IMR-90 (cell line): ENCODE results near the gene COX10. TPM values are rescaled to one million over a fixed set of nuclear protein-coding genes. Genes with fewer than 3 reads are reported as not detected.

ENCODE experiments used
- ATAC-seq: fragments of 200-7000 bp; cut with Tn5 transposase; 2 replicates; pipeline ENCODE4 v1.9.1; 2020; ENCODE audit warnings: low read depth, mild to moderate bottlenecking, moderate library complexity
- BruUV-seq: library from RNA; stranded (reverse); fragments of 400-500 nt; replicated peaks from 2 replicates; lab custom pipeline; 2021; lab: Mats Ljungman, UMichigan
- CTCF ChIA-PET: fragments of 300-600 bp; formaldehyde crosslinking; extraction: SDS; loops from one replicate; lab custom pipeline; 2021; ENCODE audit warnings: antibody characterized with exemption; lab: Yijun Ruan, JAX
- POLR2A ChIA-PET: fragments of 300-600 bp; sonication (Branson Sonifier 250); formaldehyde crosslinking; loops from one replicate; lab custom pipeline; 2022; ENCODE audit warnings: antibody characterized with exemption; ENCODE audit not compliant: unreplicated experiment; lab: Charles Lee
- DNase-seq: peaks from one replicate; pipeline ENCODE4 v3.0.0; 2013
- H2AFZ ChIP-seq: replicated peaks from 2 replicates; pipeline ENCODE3; 2013; ENCODE audit warnings: low read length, mild to moderate bottlenecking; ENCODE audit not compliant: poor library complexity
- H2AK5ac ChIP-seq: 2 replicates; pipeline ENCODE4 v1.6.1; 2013; ENCODE audit warnings: low read depth, low read length, inconsistent platforms
- H2AK9ac ChIP-seq: replicated peaks from 2 replicates; pipeline ENCODE3; 2013; ENCODE audit warnings: mild to moderate bottlenecking, low read depth, low read length, moderate library complexity; ENCODE audit not compliant: poor library complexity
- H2BK120ac ChIP-seq: 2 replicates; pipeline ENCODE4 v1.6.1; 2013; ENCODE audit warnings: low read depth, low read length, inconsistent platforms
- H2BK15ac ChIP-seq: 3 replicates; pipeline ENCODE4 v1.6.1; 2013; ENCODE audit warnings: low read depth, low read length, inconsistent platforms
- H2BK20ac ChIP-seq: 2 replicates; pipeline ENCODE4 v1.6.1; 2013; ENCODE audit warnings: low read depth, mild to moderate bottlenecking, inconsistent platforms, low read length, moderate library complexity
- H2BK5ac ChIP-seq: 2 replicates; pipeline ENCODE4 v1.6.1; 2013; ENCODE audit warnings: mild to moderate bottlenecking, low read depth, low read length, inconsistent platforms; ENCODE audit not compliant: poor library complexity, severe bottlenecking
- H3K14ac ChIP-seq: replicated peaks from 2 replicates; pipeline ENCODE4 v1.6.1; 2013; ENCODE audit warnings: low read depth, low read length, inconsistent platforms
- H3K18ac ChIP-seq: 2 replicates; pipeline ENCODE4 v1.6.1; 2013; ENCODE audit warnings: low read depth, low read length, control low read depth
- H3K23ac ChIP-seq: 2 replicates; pipeline ENCODE4 v1.6.1; 2013; ENCODE audit warnings: low read depth, low read length, inconsistent platforms
- H3K27ac ChIP-seq: 2 replicates; pipeline ENCODE4 v1.5.1; 2013; ENCODE audit warnings: mild to moderate bottlenecking, control low read depth, low read length; ENCODE audit not compliant: insufficient read depth
- H3K27me3 ChIP-seq: 2 replicates; pipeline ENCODE4 v1.6.1; 2013; ENCODE audit warnings: low read length; ENCODE audit not compliant: control insufficient read depth, insufficient read depth
- H3K36me3 ChIP-seq: 2 replicates; pipeline ENCODE4 v1.6.1; 2013; ENCODE audit warnings: low read length, mixed read lengths; ENCODE audit not compliant: control insufficient read depth, insufficient read depth
- H3K4ac ChIP-seq: 2 replicates; pipeline ENCODE4 v1.6.1; 2013; ENCODE audit warnings: low read depth, low read length, inconsistent platforms
- H3K4me1 ChIP-seq: 2 replicates; pipeline ENCODE4 v1.6.1; 2013; ENCODE audit warnings: low read length, mixed read lengths; ENCODE audit not compliant: control insufficient read depth, insufficient read depth
- H3K4me2 ChIP-seq: 2 replicates; pipeline ENCODE4 v1.6.1; 2013; ENCODE audit warnings: low read depth, mild to moderate bottlenecking, control low read depth, low read length, moderate library complexity
- H3K4me3 ChIP-seq: 2 replicates; pipeline ENCODE4 v1.5.1; 2013; ENCODE audit warnings: low read depth, mild to moderate bottlenecking, control low read depth, low read length, moderate library complexity; ENCODE audit not compliant: insufficient read depth
- H3K56ac ChIP-seq: 2 replicates; pipeline ENCODE4 v1.6.1; 2013; ENCODE audit warnings: low read length, inconsistent platforms; ENCODE audit not compliant: insufficient read depth; ENCODE audit errors: extremely low read depth
- H3K79me1 ChIP-seq, 2 experiments: 2 replicates each; pipeline ENCODE4 v1.6.1; 2013; ENCODE audit warnings: low read length in 2 of 2, inconsistent platforms in 1 of 2, low read depth in 1 of 2
- H3K9ac ChIP-seq: 2 replicates; pipeline ENCODE4 v1.6.1; 2013; ENCODE audit warnings: low read depth, low read length, control low read depth
- H3K9me1 ChIP-seq: 2 replicates; pipeline ENCODE4 v1.6.1; 2013; ENCODE audit warnings: low read length, inconsistent platforms; ENCODE audit not compliant: insufficient read depth
- H3K9me3 ChIP-seq: 2 replicates; pipeline ENCODE4 v1.6.1; 2013; ENCODE audit warnings: low read length; ENCODE audit not compliant: control insufficient read depth, insufficient read depth
- H4K20me1 ChIP-seq: 2 replicates; pipeline ENCODE4 v1.6.1; 2013; ENCODE audit warnings: low read length, inconsistent platforms; ENCODE audit not compliant: insufficient read depth
- H4K5ac ChIP-seq: 2 replicates; pipeline ENCODE4 v1.6.1; 2013; ENCODE audit warnings: mild to moderate bottlenecking, low read depth, low read length, control low read depth
- H4K8ac ChIP-seq, 2 experiments: 2 replicates each; pipeline ENCODE4 v1.6.1; 2013; ENCODE audit warnings: low read depth in 2 of 2, low read length in 2 of 2, control low read depth in 1 of 2, inconsistent platforms in 1 of 2
- H4K91ac ChIP-seq: 2 replicates; pipeline ENCODE4 v1.6.1; 2013; ENCODE audit warnings: low read depth, low read length, inconsistent platforms; ENCODE audit not compliant: insufficient read depth
- BHLHE40 ChIP-seq: fragments of 150-350 bp; IDR thresholded peaks from 2 replicates; pipeline ENCODE4 v1.6.1; 2016; ENCODE audit warnings: mild to moderate bottlenecking, low read depth, low read length
- ELK1 ChIP-seq: fragments of 150-350 bp; IDR thresholded peaks from 2 replicates; pipeline ENCODE4 v1.6.1; 2016; ENCODE audit warnings: low read depth, mild to moderate bottlenecking, low read length, moderate library complexity, borderline replicate concordance
- FOS ChIP-seq: fragments of 150-350 bp; IDR thresholded peaks from 2 replicates; pipeline ENCODE4 v1.6.1; 2016; ENCODE audit warnings: low read depth, low read length
- NFE2L2 ChIP-seq: fragments of 150-350 bp; IDR thresholded peaks from 2 replicates; pipeline ENCODE4 v1.6.1; 2016; ENCODE audit warnings: low read depth, mild to moderate bottlenecking, low read length
- POLR2A ChIP-seq: IDR thresholded peaks from 2 replicates; pipeline ENCODE4 v1.6.1; 2012; ENCODE audit warnings: mild to moderate bottlenecking, low read depth, low read length
- RCOR1 ChIP-seq: IDR thresholded peaks from 2 replicates; pipeline ENCODE4 v1.6.1; 2012; ENCODE audit warnings: mild to moderate bottlenecking, low read length, improper control_type of control experiment; ENCODE audit not compliant: insufficient replicate concordance
- SMC3 ChIP-seq: fragments of 150-350 bp; IDR thresholded peaks from 2 replicates; pipeline ENCODE4 v1.6.1; 2016; ENCODE audit warnings: low read depth, mild to moderate bottlenecking, antibody characterized with exemption, low read length, moderate library complexity
- WGBS, 2 experiments: methylation state at CpG; one replicate each; pipeline versions ENCODE4 v1.1.5 to v1.1.7; 2013; ENCODE audit warnings: missing lambda C conversion rate in 2 of 2; ENCODE audit not compliant: insufficient read length in 1 of 2; ENCODE audit errors: extremely low coverage in 2 of 2; 5-methylcytosine and 5-hydroxymethylcytosine counted together
- dilution Hi-C: fragments of 300-500 bp; cut with HindIII; formaldehyde crosslinking; loops from one replicate; pipeline ENCODE4 v1.14.3; 2018; ENCODE audit warnings: low sequenced_read_pairs; ENCODE audit not compliant: unreplicated experiment
- in situ Hi-C: fragments of 300-500 bp; cut with MboI; formaldehyde crosslinking; loops from 3 replicates; pipeline ENCODE4 v1.14.3; 2019; ENCODE audit warnings: low sequenced_read_pairs, inconsistent platforms, mixed read lengths
- intact Hi-C: fragments of 100-400 bp; cut with micrococcal nuclease; formaldehyde crosslinking; loops from 2 replicates; pipeline ENCODE4 v1.10.0; 2022
- polyA plus RNA-seq, 3 experiments: library from polyadenylated mRNA; depleted of rRNA; stranded (reverse); fragments of >200 nt; gene quantifications; 2 replicates each; pipeline ENCODE4 v1.2.3, GENCODE V29; 2012; ENCODE audit warnings: low replicate concordance in 1 of 3
- total RNA-seq: library from RNA; depleted of rRNA; stranded (reverse); fragments of >200 nt; gene quantifications from 2 replicates; pipeline ENCODE4 v1.2.3, GENCODE V29; 2012

COX10 gene
- total and polyA plus RNA-seq, 2 of the 4 experiments (the other 2 are of a cell fraction): 15.4 to 16.1 TPM

- ChIA-PET POLR2A (no interaction called here), CTCF (no interaction called here)
- H3K9me1 ChIP-seq: no peaks in the 10 kb centered on the region
- WGBS, 2 experiments: no CpG with 5 or more reads among the region's 4 CpGs
- H2BK15ac ChIP-seq: no peak overlapping the region
- no peak overlapping the region for H3K9ac ChIP-seq
- no peak overlapping the region for H2AK9ac ChIP-seq
- no peak overlapping the region for H3K4ac ChIP-seq
- no peak overlapping the region for H2AK5ac ChIP-seq
- in situ Hi-C loops (no loop called here), dilution Hi-C loops (no loop called here), intact Hi-C loops (no loop called here)
- no peak for ATAC-seq
- H4K5ac ChIP-seq: no peak overlapping the region
- H3K79me1 ChIP-seq: no peaks in the 10 kb centered on the region
- H3K9me3 ChIP-seq: no peaks in the 10 kb centered on the region
- no peak overlapping the region for H4K91ac ChIP-seq
- H4K8ac ChIP-seq: no peak overlapping the region
- TF ChIP-seq BHLHE40 (no peak), SMC3 (no peak), FOS (no peak), POLR2A (no peak), ELK1 (no peak), NFE2L2 (no peak), RCOR1 (no peak)
- H3K36me3 ChIP-seq: peaks cover 9% of the 10 kb centered on the region
- H3K4me1 ChIP-seq: no peaks in the 10 kb centered on the region
- no peak overlapping the region for H3K23ac ChIP-seq
- H3K27ac ChIP-seq: no peak overlapping the region
- H3K4me3 ChIP-seq: no peak overlapping the region
- no peak overlapping the region for H2BK120ac ChIP-seq
- H2BK5ac ChIP-seq: no peak overlapping the region
- no peak overlapping the region for H3K14ac ChIP-seq
- no peak overlapping the region for H3K4me2 ChIP-seq
- no peak for DNase-seq
- no peak overlapping the region for H3K56ac ChIP-seq
- H4K20me1 ChIP-seq: no peaks in the 10 kb centered on the region
- no peak overlapping the region for H2BK20ac ChIP-seq
- no peak overlapping the region for H3K18ac ChIP-seq
- no peak overlapping the region for H2AFZ ChIP-seq
- BruUV-seq: no TSS peak
- no peaks in the 10 kb centered on the region for H3K27me3 ChIP-seq
Observed at GRCh38 chr17:14033166-14033565, 36.1 kb upstream of the COX10 start.
